H9 (cell line): ENCODE results near the gene MCHR1. TPM values are rescaled to one million over a fixed set of nuclear protein-coding genes. Genes with fewer than 3 reads are reported as not detected.

Experiments
- DNase-seq: peaks from one replicate; pipeline ENCODE4 v3.0.0-alpha.2; 2017
- H2AFZ ChIP-seq: one replicate; pipeline ENCODE4 v1.6.1; 2013; ENCODE audit warnings: mild to moderate bottlenecking, low read length, control low read depth, moderate library complexity
- H2AK5ac ChIP-seq: 2 replicates; pipeline ENCODE4 v1.6.1; 2013; ENCODE audit warnings: low read length, control low read depth, mixed read lengths; ENCODE audit not compliant: insufficient read length
- H2BK120ac ChIP-seq: one replicate; pipeline ENCODE4 v1.6.1; 2013; ENCODE audit warnings: low read depth, mild to moderate bottlenecking, low read length, control low read depth, inconsistent platforms; ENCODE audit not compliant: poor library complexity, severe bottlenecking
- H2BK12ac ChIP-seq: 2 replicates; pipeline ENCODE4 v1.6.1; 2013; ENCODE audit warnings: low read length, control low read depth, mixed read lengths, low read depth; ENCODE audit not compliant: insufficient read length
- H2BK15ac ChIP-seq: 2 replicates; pipeline ENCODE4 v1.6.1; 2013; ENCODE audit warnings: low read depth, low read length, control low read depth
- H2BK20ac ChIP-seq: one replicate; pipeline ENCODE4 v1.6.1; 2013; ENCODE audit warnings: low read depth, mild to moderate bottlenecking, low read length, control low read depth, inconsistent platforms; ENCODE audit not compliant: poor library complexity, severe bottlenecking
- H2BK5ac ChIP-seq: 2 replicates; pipeline ENCODE4 v1.6.1; 2013; ENCODE audit warnings: low read length, control low read depth, mixed read lengths; ENCODE audit not compliant: insufficient read length
- H3K14ac ChIP-seq: 2 replicates; pipeline ENCODE4 v1.6.1; 2013; ENCODE audit warnings: low read length, control low read depth; ENCODE audit not compliant: insufficient read depth
- H3K18ac ChIP-seq: 2 replicates; pipeline ENCODE4 v1.6.1; 2013; ENCODE audit warnings: low read depth, mild to moderate bottlenecking, mixed read lengths, low read length, control low read depth; ENCODE audit not compliant: insufficient read length
- H3K23ac ChIP-seq: 2 replicates; pipeline ENCODE4 v1.6.1; 2013; ENCODE audit warnings: low read length, control low read depth, mixed read lengths, low read depth; ENCODE audit not compliant: insufficient read length
- H3K23me2 ChIP-seq: 2 replicates; pipeline ENCODE4 v1.6.1; 2013; ENCODE audit warnings: low read depth, mild to moderate bottlenecking, mixed read lengths, low read length, control low read depth; ENCODE audit not compliant: insufficient read length, poor library complexity, severe bottlenecking
- H3K27ac ChIP-seq: 2 replicates; pipeline ENCODE4 v1.5.1; 2013; ENCODE audit warnings: low read length, control low read depth, mixed read lengths, low read depth; ENCODE audit not compliant: insufficient read length
- H3K27me3 ChIP-seq: 2 replicates; pipeline ENCODE4 v1.6.1; 2013; ENCODE audit warnings: low read length, control low read depth, inconsistent platforms; ENCODE audit not compliant: insufficient read depth
- H3K4ac ChIP-seq: 2 replicates; pipeline ENCODE4 v1.6.1; 2013; ENCODE audit warnings: low read depth, mild to moderate bottlenecking, control low read depth, inconsistent platforms, low read length, moderate library complexity
- H3K4me1 ChIP-seq: 2 replicates; pipeline ENCODE4 v1.6.1; 2013; ENCODE audit warnings: low read length, control low read depth, inconsistent platforms; ENCODE audit not compliant: insufficient read depth
- H3K4me2 ChIP-seq: 2 replicates; pipeline ENCODE4 v1.6.1; 2013; ENCODE audit warnings: low read length, control low read depth, mixed read lengths; ENCODE audit not compliant: insufficient read length, insufficient read depth
- H3K56ac ChIP-seq: 2 replicates; pipeline ENCODE4 v1.6.1; 2013; ENCODE audit warnings: low read depth, mild to moderate bottlenecking, mixed read lengths, low read length, control low read depth; ENCODE audit not compliant: insufficient read length
- H3K79me1 ChIP-seq: 2 replicates; pipeline ENCODE4 v1.6.1; 2013; ENCODE audit warnings: low read depth, mild to moderate bottlenecking, moderate library complexity, low read length, control low read depth, inconsistent platforms; ENCODE audit not compliant: insufficient read depth, poor library complexity, severe bottlenecking
- H3K79me2 ChIP-seq: 2 replicates; pipeline ENCODE4 v1.6.1; 2013; ENCODE audit warnings: low read length, control low read depth, inconsistent platforms; ENCODE audit not compliant: insufficient read depth
- H3K9ac ChIP-seq: 2 replicates; pipeline ENCODE4 v1.6.1; 2013; ENCODE audit warnings: low read length, control low read depth, mixed read lengths; ENCODE audit not compliant: insufficient read length; ENCODE audit errors: extremely low read depth
- H3K9me3 ChIP-seq: one replicate; pipeline ENCODE4 v1.6.1; 2013; ENCODE audit warnings: low read depth, low read length, inconsistent platforms; ENCODE audit not compliant: control insufficient read depth
- H3T11ph ChIP-seq: one replicate; pipeline ENCODE4 v1.6.1; 2013; ENCODE audit warnings: mild to moderate bottlenecking, low read length, control low read depth, inconsistent platforms
- H4K20me1 ChIP-seq: one replicate; pipeline ENCODE4 v1.6.1; 2013; ENCODE audit not compliant: control insufficient read depth, insufficient read length, insufficient read depth
- H4K5ac ChIP-seq: 2 replicates; pipeline ENCODE4 v1.6.1; 2013; ENCODE audit warnings: low read depth, mild to moderate bottlenecking, mixed read lengths, low read length, control low read depth; ENCODE audit not compliant: insufficient read length
- H4K8ac ChIP-seq: replicated peaks from 2 replicates; pipeline ENCODE4 v1.6.1; 2013; ENCODE audit warnings: low read length, control low read depth, mixed read lengths, low read depth; ENCODE audit not compliant: insufficient read length
- H4K91ac ChIP-seq: 2 replicates; pipeline ENCODE4 v1.6.1; 2013; ENCODE audit warnings: low read depth, mild to moderate bottlenecking, moderate library complexity, mixed read lengths, low read length, control low read depth; ENCODE audit not compliant: insufficient read length
- H3K27ac Mint-ChIP-seq, 3 experiments: 2 replicates in 2 of 3; 3 replicates in 1 of 3; pipeline ENCODE4 v1.8.0; 2020 to 2021; ENCODE audit warnings: mixed read lengths in 3 of 3, mild to moderate bottlenecking in 1 of 3, moderate library complexity in 1 of 3
- H3K27me3 Mint-ChIP-seq: 2 replicates; pipeline ENCODE4 v1.8.0; 2021; ENCODE audit warnings: low read depth, mild to moderate bottlenecking, moderate library complexity, mixed read lengths
- H3K36me3 Mint-ChIP-seq, 3 experiments: 2 replicates in 2 of 3; 3 replicates in 1 of 3; pipeline ENCODE4 v1.8.0; 2020 to 2021; ENCODE audit warnings: low read depth in 3 of 3, mixed read lengths in 3 of 3; ENCODE audit not compliant: insufficient read depth in 1 of 3
- H3K4me1 Mint-ChIP-seq, 2 experiments: 2 replicates each; pipeline ENCODE4 v1.8.0; 2020; ENCODE audit warnings: mixed read lengths in 2 of 2
- H3K4me3 Mint-ChIP-seq, 2 experiments: 2 replicates in 1 of 2; 3 replicates in 1 of 2; pipeline ENCODE4 v1.8.0; 2020 to 2021; ENCODE audit warnings: mild to moderate bottlenecking in 2 of 2, mixed read lengths in 2 of 2, moderate library complexity in 1 of 2
- H3K9me3 Mint-ChIP-seq, 2 experiments: 2 replicates in 1 of 2; 3 replicates in 1 of 2; pipeline ENCODE4 v1.8.0; 2020; ENCODE audit warnings: mild to moderate bottlenecking in 2 of 2, mixed read lengths in 2 of 2, moderate library complexity in 1 of 2
- WGBS: extraction: QIAGEN DNeasy Blood & Tissue Kit; methylation state at CpG from one replicate; pipeline ENCODE4 v1.1.7; 2013; ENCODE audit warnings: missing lambda C conversion rate, low lambda C conversion rate, mixed read lengths; ENCODE audit not compliant: insufficient read length; ENCODE audit errors: extremely low coverage; 5-methylcytosine and 5-hydroxymethylcytosine counted together
- total RNA-seq: library from RNA; stranded (reverse); gene quantifications from 2 replicates; pipeline ENCODE4 v1.2.1, GENCODE V29; 2021
- TF ChIP-seq, protein P1 (sequence below): fragments of 200-600 bp; sonication (generic); conservative IDR thresholded peaks from 3 replicates; pipeline ENCODE4 v1.8.0; 2021; ENCODE audit warnings: antibody characterized with exemption, mild to moderate bottlenecking

MCHR1 gene
- total RNA-seq, 1 experiment from 2014 or later: 2.9 TPM

GRCh38 chr22:40718250-40719204, 39.2 kb downstream of the MCHR1 start:
- no CpG with 5 or more reads among the region's 9 CpGs for WGBS
- Histone ChIP-seq H3K18ac (no peak overlapping the region), H2BK5ac (no peak overlapping the region), H3K56ac (no peak overlapping the region), H3T11ph (no peak overlapping the region), H3K4me1 (peaks cover 6% of the 10 kb centered on the region; the same call in 1 of the 2 replicates), H2AK5ac (no peak overlapping the region), H3K23me2 (no peaks in the 10 kb centered on the region), H4K20me1 (no peaks in the 10 kb centered on the region), H3K27ac (no peak overlapping the region), H2AFZ (no peak overlapping the region), H3K79me2 (no peaks in the 10 kb centered on the region), H4K91ac (no peak overlapping the region), H3K9me3 (no peaks in the 10 kb centered on the region), H3K4me2 (no peak overlapping the region), H4K5ac (no peak overlapping the region), H2BK12ac (no peak overlapping the region), H2BK120ac (no peak overlapping the region), H3K4ac (no peak overlapping the region), H3K9ac (no peak overlapping the region), H3K23ac (no peak overlapping the region), H2BK15ac (no peak overlapping the region), H3K27me3 (no peaks in the 10 kb centered on the region), H4K8ac (no peak overlapping the region), H2BK20ac (no peak overlapping the region), H3K79me1 (no peaks in the 10 kb centered on the region), H3K14ac (no peak overlapping the region)
- Mint-ChIP-seq H3K27ac (peak overlapping the region in 1 of 3 experiments; percentile 1; a peak in 1 of 7 replicates), H3K4me3 (no peak overlapping the region), H3K4me1 (peaks cover 39 to 44% of the 10 kb centered on the region in 2 experiments), H3K9me3 (no peaks in the 10 kb centered on the region), H3K36me3 (no peaks in the 10 kb centered on the region; a peak in 1 of 7 replicates), H3K27me3 (no peaks in the 10 kb centered on the region; the same call in 1 of the 2 replicates)
- no peak for DNase-seq
- TF ChIP-seq, protein P1, sequence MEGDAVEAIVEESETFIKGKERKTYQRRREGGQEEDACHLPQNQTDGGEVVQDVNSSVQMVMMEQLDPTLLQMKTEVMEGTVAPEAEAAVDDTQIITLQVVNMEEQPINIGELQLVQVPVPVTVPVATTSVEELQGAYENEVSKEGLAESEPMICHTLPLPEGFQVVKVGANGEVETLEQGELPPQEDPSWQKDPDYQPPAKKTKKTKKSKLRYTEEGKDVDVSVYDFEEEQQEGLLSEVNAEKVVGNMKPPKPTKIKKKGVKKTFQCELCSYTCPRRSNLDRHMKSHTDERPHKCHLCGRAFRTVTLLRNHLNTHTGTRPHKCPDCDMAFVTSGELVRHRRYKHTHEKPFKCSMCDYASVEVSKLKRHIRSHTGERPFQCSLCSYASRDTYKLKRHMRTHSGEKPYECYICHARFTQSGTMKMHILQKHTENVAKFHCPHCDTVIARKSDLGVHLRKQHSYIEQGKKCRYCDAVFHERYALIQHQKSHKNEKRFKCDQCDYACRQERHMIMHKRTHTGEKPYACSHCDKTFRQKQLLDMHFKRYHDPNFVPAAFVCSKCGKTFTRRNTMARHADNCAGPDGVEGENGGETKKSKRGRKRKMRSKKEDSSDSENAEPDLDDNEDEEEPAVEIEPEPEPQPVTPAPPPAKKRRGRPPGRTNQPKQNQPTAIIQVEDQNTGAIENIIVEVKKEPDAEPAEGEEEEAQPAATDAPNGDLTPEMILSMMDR: no peak
